ENCODE data around the gene DOK7.

GRCh38 chr4:3489451-3489962, 26.4 kb downstream of the DOK7 start:
- TF ChIP-seq POLR2A (IDR thresholded peaks at IDR 0.05; ENCODE audit: low read depth, low read length) (no peak), POLR2AphosphoS5 (IDR thresholded peaks at IDR 0.05; ENCODE audit: low read depth, low read length) (no peak), SPI1 (IDR thresholded peaks at IDR 0.05; ENCODE audit: low read depth, low read length) (no peak)
